Glutamatergic neuron (in vitro differentiated cells): Measurements from ENCODE around the gene DTNBP1. TPM values are rescaled to one million over a fixed set of nuclear protein-coding genes. Genes with fewer than 3 reads are reported as not detected.

ENCODE experiments used
- DNase-seq: peaks from one replicate; pipeline ENCODE4 v3.0.0; 2022
- H3K27ac Mint-ChIP-seq: one replicate; pipeline ENCODE4 v1.8.0; 2020; ENCODE audit warnings: mild to moderate bottlenecking, mixed read lengths, inconsistent platforms; ENCODE audit not compliant: unreplicated experiment
- H3K27me3 Mint-ChIP-seq: one replicate; pipeline ENCODE4 v1.8.0; 2020; ENCODE audit warnings: mild to moderate bottlenecking, moderate library complexity, mixed read lengths, inconsistent platforms; ENCODE audit not compliant: unreplicated experiment
- H3K36me3 Mint-ChIP-seq: one replicate; pipeline ENCODE4 v1.8.0; 2020; ENCODE audit warnings: mild to moderate bottlenecking, mixed read lengths, inconsistent platforms; ENCODE audit not compliant: unreplicated experiment
- H3K4me1 Mint-ChIP-seq: one replicate; pipeline ENCODE4 v1.8.0; 2020; ENCODE audit warnings: mild to moderate bottlenecking, low read depth, mixed read lengths, inconsistent platforms; ENCODE audit not compliant: unreplicated experiment
- H3K4me3 Mint-ChIP-seq: one replicate; pipeline ENCODE4 v1.8.0; 2020; ENCODE audit warnings: mild to moderate bottlenecking, mixed read lengths, inconsistent platforms; ENCODE audit not compliant: unreplicated experiment
- H3K9me3 Mint-ChIP-seq: one replicate; pipeline ENCODE4 v1.8.0; 2020; ENCODE audit warnings: mild to moderate bottlenecking, moderate library complexity, mixed read lengths, inconsistent platforms; ENCODE audit not compliant: unreplicated experiment
- CTCF ChIP-seq: fragments of 200-600 bp; sonication (generic); IDR thresholded peaks from one replicate; pipeline ENCODE4 v1.5.0; 2021; ENCODE audit not compliant: partially characterized antibody, unreplicated experiment
- total RNA-seq: library from RNA; stranded (reverse); fragmentation: NEBNext Ultra II Directional; extraction: Animal tissue kit (Norgen Biotek cat#: 25700); gene quantifications from one replicate; pipeline ENCODE4 v1.2.1, GENCODE V29; 2021; ENCODE audit not compliant: unreplicated experiment

Gene DTNBP1
- total RNA-seq, 1 donor from 2014 or later, result 13.2 TPM

- Mint-ChIP-seq H3K36me3 (peaks cover 8% of the 10 kb centered on the region), H3K4me3 (no peak overlapping the region), H3K4me1 (peaks cover 4% of the 10 kb centered on the region), H3K27ac (no peak overlapping the region), H3K27me3 (peaks cover 12% of the 10 kb centered on the region), H3K9me3 (peaks cover 8% of the 10 kb centered on the region)
- no peak for DNase-seq
- no peak for TF ChIP-seq CTCF
Measured at GRCh38 chr6:15517600-15517999, 145.2 kb downstream of the DTNBP1 start.

DNA sequence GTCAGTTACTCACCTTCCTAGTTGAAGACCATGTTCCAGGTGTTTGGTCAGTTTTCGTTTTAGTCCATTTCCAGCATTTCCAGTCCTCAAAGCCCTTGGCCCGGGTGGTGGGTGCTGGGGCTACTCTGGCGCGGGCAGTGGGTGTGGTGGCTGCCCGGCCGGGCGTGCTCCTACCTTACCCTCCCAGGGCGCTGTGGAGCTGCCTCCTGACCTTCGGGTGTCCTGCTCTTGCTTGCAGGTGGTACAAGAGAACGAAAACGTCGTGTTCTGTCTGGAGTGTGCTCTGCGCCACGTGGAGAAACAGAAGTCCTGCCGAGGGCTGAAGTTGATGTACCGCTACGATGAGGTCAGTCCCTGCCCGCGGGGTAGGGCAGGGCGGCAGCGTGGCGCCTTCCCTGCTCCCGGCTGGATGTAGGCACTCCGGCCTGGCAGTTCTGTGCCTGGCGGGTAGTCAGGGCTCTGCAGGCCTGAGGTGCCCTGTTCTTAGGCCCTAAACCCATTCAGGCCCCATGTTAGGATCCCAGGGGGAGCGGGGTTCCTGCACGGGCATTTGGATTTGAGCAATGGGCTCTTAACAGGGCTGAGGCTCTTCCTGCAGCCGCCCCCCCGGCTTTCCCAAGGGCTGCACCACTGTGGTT is 145.8 kb downstream of the DTNBP1 start:
- Mint-ChIP-seq H3K9me3 (peaks cover 8% of the 10 kb centered on the region), H3K36me3 (peaks cover 12% of the 10 kb centered on the region), H3K27ac (no peak overlapping the region), H3K4me1 (peaks cover 4% of the 10 kb centered on the region), H3K4me3 (no peak overlapping the region), H3K27me3 (peaks cover 13% of the 10 kb centered on the region)
- no peak for DNase-seq
- TF ChIP-seq CTCF, result no peak

DNA sequence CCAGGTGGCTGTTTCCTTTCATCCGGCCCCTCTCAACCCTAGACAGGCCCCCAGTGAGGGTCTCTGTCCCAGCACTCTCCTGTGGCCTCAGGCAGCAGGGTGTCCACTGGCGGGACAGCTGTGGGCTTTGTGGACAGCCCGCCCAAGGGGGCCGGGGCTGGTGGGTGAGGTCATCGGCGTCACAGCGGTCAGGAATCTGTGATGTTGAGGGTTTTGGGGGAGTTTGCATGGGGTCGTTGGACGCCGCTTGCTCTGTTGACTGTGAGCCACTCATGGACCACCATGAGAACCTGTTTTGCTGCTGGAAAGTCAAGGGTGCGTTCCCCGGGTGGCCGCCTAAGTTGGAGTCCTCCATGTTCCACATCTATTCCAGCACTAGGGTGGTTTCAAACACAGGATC is 146.4 kb downstream of the DTNBP1 start:
- Mint-ChIP-seq H3K27ac (no peak overlapping the region), H3K27me3 (peaks cover 19% of the 10 kb centered on the region), H3K9me3 (peaks cover 8% of the 10 kb centered on the region), H3K4me1 (peaks cover 4% of the 10 kb centered on the region), H3K36me3 (peaks cover 14% of the 10 kb centered on the region), H3K4me3 (no peak overlapping the region)
- DNase-seq, result no peak
- TF ChIP-seq CTCF, result no peak

GRCh38 chr6:15515660-15516375 is 147.0 kb downstream of the DTNBP1 start:
- H3K4me1 Mint-ChIP-seq, result peaks cover 4% of the 10 kb centered on the region

More at GRCh38 chr6:15515660-15516375, 147.0 kb downstream of the DTNBP1 start:
- Mint-ChIP-seq H3K27me3 (peaks cover 22% of the 10 kb centered on the region), H3K36me3 (peaks cover 14% of the 10 kb centered on the region), H3K27ac (no peak overlapping the region), H3K9me3 (peaks cover 8% of the 10 kb centered on the region), H3K4me3 (no peak overlapping the region)
- DNase-seq, result no peak
- no peak for TF ChIP-seq CTCF
